Neural cell (in vitro differentiated cells): ENCODE measurements around the gene ASB1. TPM values are rescaled to one million over a fixed set of nuclear protein-coding genes. Genes with fewer than 3 reads are reported as not detected.

ENCODE experiments used
- H2AFZ ChIP-seq: fragments of 200-600, 300-800 bp; sonication (generic), shearing (Covaris generic); 2 replicates; pipeline ENCODE4 v1.6.0; 2014; ENCODE audit warnings: low read depth, mild to moderate bottlenecking, antibody characterized with exemption, low read length, moderate library complexity
- H3F3A ChIP-seq: fragments of 200-600 bp; shearing (Covaris generic); 2 replicates; pipeline ENCODE4 v1.6.1; 2016; ENCODE audit warnings: mild to moderate bottlenecking, moderate library complexity, mixed read lengths, antibody characterized with exemption, low read length; ENCODE audit not compliant: insufficient read depth, poor library complexity, severe bottlenecking
- H3K27ac ChIP-seq: fragments of 200-600, 300-800 bp; sonication (generic), shearing (Covaris generic); 2 replicates; pipeline ENCODE4 v1.5.1; 2014; ENCODE audit warnings: mild to moderate bottlenecking, low read length, moderate library complexity
- H3K27me3 ChIP-seq: fragments of 300-800, 200-600 bp; sonication (generic), shearing (Covaris generic); 2 replicates; pipeline ENCODE4 v1.6.0; 2014; ENCODE audit warnings: mild to moderate bottlenecking, low read depth, low read length, moderate library complexity; ENCODE audit not compliant: insufficient read depth
- H3K36me3 ChIP-seq: fragments of 300-800, 200-600 bp; sonication (generic), shearing (Covaris generic); 2 replicates; pipeline ENCODE4 v1.5.1; 2014; ENCODE audit warnings: mild to moderate bottlenecking, antibody characterized with exemption, low read length, moderate library complexity; ENCODE audit not compliant: insufficient read depth
- H3K4me2 ChIP-seq: fragments of 300-800, 200-600 bp; sonication (generic), shearing (Covaris generic); 2 replicates; pipeline ENCODE4 v1.6.0; 2014; ENCODE audit warnings: mild to moderate bottlenecking, low read length
- H3K4me3 ChIP-seq: fragments of 300-800, 200-600 bp; sonication (generic), shearing (Covaris generic); 2 replicates; pipeline ENCODE4 v1.5.1; 2014; ENCODE audit warnings: mild to moderate bottlenecking, low read length, moderate library complexity
- H3K79me2 ChIP-seq: fragments of 200-600 bp; shearing (Covaris generic); replicated peaks from 2 replicates; pipeline ENCODE4 v1.6.0; 2014; ENCODE audit warnings: mild to moderate bottlenecking, low read length, moderate library complexity; ENCODE audit not compliant: insufficient read depth
- H3K9ac ChIP-seq: fragments of 300-800, 200-600 bp; sonication (generic), shearing (Covaris generic); 2 replicates; pipeline ENCODE4 v1.6.1; 2016; ENCODE audit warnings: mild to moderate bottlenecking, low read length, mixed read lengths
- H3K9me2 ChIP-seq: fragments of 200-600 bp; shearing (Covaris generic); 2 replicates; pipeline ENCODE4 v1.6.1; 2016; ENCODE audit warnings: mild to moderate bottlenecking, low read length, mixed read lengths; ENCODE audit not compliant: insufficient read depth
- H3K9me3 ChIP-seq: fragments of 200-600, 300-800 bp; sonication (generic), shearing (Covaris generic); 2 replicates; pipeline ENCODE4 v1.6.1; 2016; ENCODE audit warnings: mild to moderate bottlenecking, mixed run types, low read length, moderate library complexity, mixed read lengths
- H4K20me1 ChIP-seq: fragments of 200-600 bp; shearing (Covaris generic); 2 replicates; pipeline ENCODE4 v1.6.1; 2016; ENCODE audit warnings: mild to moderate bottlenecking, mixed run types; ENCODE audit not compliant: insufficient read depth
- EP300 ChIP-seq: fragments of 450-650 bp; conservative IDR thresholded peaks from 2 replicates; pipeline ENCODE4 v1.6.1; 2014; ENCODE audit warnings: antibody characterized with exemption, mild to moderate bottlenecking, moderate library complexity; ENCODE audit not compliant: poor library complexity, severe bottlenecking
- EZH2 ChIP-seq: fragments of 200-600, 300-800 bp; shearing (Covaris generic), sonication (generic); IDR thresholded peaks from 2 replicates; pipeline ENCODE4 v1.6.1; 2014; ENCODE audit warnings: antibody characterized with exemption, low read length, borderline replicate concordance, mild to moderate bottlenecking; ENCODE audit not compliant: insufficient read depth, poor library complexity, severe bottlenecking
- MXI1 ChIP-seq: fragments of 450-650 bp; conservative IDR thresholded peaks from 2 replicates; pipeline ENCODE4 v1.6.1; 2014; ENCODE audit warnings: antibody characterized with exemption, mild to moderate bottlenecking; ENCODE audit not compliant: poor library complexity, severe bottlenecking
- POLR2AphosphoS5 ChIP-seq: IDR thresholded peaks from 2 replicates; pipeline ENCODE4 v1.6.1; 2012
- RAD21 ChIP-seq: fragments of 450-650 bp; conservative IDR thresholded peaks from 2 replicates; pipeline ENCODE4 v1.6.1; 2014; ENCODE audit warnings: antibody characterized with exemption, mild to moderate bottlenecking, moderate library complexity
- SMC3 ChIP-seq: fragments of 450-650 bp; conservative IDR thresholded peaks from 2 replicates; pipeline ENCODE4 v1.6.1; 2014; ENCODE audit warnings: antibody characterized with exemption, mild to moderate bottlenecking, moderate library complexity; ENCODE audit not compliant: poor library complexity
- TAF1 ChIP-seq: IDR thresholded peaks from 2 replicates; pipeline ENCODE4 v1.6.1; 2012; ENCODE audit warnings: low read depth
- polyA plus RNA-seq: library from polyadenylated mRNA; depleted of rRNA; stranded (reverse); fragments of >200 nt; gene quantifications from 2 replicates; pipeline ENCODE4 v1.2.3, GENCODE V29; 2014
- TF ChIP-seq, protein P1 (sequence below): IDR thresholded peaks from 2 replicates; pipeline ENCODE4 v1.6.1; 2012; ENCODE audit warnings: borderline replicate concordance
- TF ChIP-seq, protein P2 (sequence below): fragments of 450-650 bp; IDR thresholded peaks from 2 replicates; pipeline ENCODE4 v1.5.1; 2014; ENCODE audit warnings: antibody characterized with exemption, mild to moderate bottlenecking, moderate library complexity; ENCODE audit not compliant: poor library complexity, severe bottlenecking

Gene ASB1
- polyA plus RNA-seq, 1 donor from 2014 or later, result 13.7 TPM

GRCh38 chr2:238497610-238498005 lies 70.9 kb downstream of the ASB1 start:
- H3K27me3 ChIP-seq, result no peaks in the 10 kb centered on the region
- no peak for TF ChIP-seq POLR2AphosphoS5
- no peak for TF ChIP-seq TAF1
- no peak for TF ChIP-seq EP300
- TF ChIP-seq, protein P1, sequence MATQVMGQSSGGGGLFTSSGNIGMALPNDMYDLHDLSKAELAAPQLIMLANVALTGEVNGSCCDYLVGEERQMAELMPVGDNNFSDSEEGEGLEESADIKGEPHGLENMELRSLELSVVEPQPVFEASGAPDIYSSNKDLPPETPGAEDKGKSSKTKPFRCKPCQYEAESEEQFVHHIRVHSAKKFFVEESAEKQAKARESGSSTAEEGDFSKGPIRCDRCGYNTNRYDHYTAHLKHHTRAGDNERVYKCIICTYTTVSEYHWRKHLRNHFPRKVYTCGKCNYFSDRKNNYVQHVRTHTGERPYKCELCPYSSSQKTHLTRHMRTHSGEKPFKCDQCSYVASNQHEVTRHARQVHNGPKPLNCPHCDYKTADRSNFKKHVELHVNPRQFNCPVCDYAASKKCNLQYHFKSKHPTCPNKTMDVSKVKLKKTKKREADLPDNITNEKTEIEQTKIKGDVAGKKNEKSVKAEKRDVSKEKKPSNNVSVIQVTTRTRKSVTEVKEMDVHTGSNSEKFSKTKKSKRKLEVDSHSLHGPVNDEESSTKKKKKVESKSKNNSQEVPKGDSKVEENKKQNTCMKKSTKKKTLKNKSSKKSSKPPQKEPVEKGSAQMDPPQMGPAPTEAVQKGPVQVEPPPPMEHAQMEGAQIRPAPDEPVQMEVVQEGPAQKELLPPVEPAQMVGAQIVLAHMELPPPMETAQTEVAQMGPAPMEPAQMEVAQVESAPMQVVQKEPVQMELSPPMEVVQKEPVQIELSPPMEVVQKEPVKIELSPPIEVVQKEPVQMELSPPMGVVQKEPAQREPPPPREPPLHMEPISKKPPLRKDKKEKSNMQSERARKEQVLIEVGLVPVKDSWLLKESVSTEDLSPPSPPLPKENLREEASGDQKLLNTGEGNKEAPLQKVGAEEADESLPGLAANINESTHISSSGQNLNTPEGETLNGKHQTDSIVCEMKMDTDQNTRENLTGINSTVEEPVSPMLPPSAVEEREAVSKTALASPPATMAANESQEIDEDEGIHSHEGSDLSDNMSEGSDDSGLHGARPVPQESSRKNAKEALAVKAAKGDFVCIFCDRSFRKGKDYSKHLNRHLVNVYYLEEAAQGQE, result no peak
- TF ChIP-seq EZH2, result no peak
- no peak for TF ChIP-seq RAD21
- TF ChIP-seq, protein P2, sequence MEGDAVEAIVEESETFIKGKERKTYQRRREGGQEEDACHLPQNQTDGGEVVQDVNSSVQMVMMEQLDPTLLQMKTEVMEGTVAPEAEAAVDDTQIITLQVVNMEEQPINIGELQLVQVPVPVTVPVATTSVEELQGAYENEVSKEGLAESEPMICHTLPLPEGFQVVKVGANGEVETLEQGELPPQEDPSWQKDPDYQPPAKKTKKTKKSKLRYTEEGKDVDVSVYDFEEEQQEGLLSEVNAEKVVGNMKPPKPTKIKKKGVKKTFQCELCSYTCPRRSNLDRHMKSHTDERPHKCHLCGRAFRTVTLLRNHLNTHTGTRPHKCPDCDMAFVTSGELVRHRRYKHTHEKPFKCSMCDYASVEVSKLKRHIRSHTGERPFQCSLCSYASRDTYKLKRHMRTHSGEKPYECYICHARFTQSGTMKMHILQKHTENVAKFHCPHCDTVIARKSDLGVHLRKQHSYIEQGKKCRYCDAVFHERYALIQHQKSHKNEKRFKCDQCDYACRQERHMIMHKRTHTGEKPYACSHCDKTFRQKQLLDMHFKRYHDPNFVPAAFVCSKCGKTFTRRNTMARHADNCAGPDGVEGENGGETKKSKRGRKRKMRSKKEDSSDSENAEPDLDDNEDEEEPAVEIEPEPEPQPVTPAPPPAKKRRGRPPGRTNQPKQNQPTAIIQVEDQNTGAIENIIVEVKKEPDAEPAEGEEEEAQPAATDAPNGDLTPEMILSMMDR, result no peak
- no peak for TF ChIP-seq MXI1
- no peak for TF ChIP-seq SMC3
- no peak overlapping the region for H3K9ac ChIP-seq
- H3F3A ChIP-seq, result no peaks in the 10 kb centered on the region
- H3K79me2 ChIP-seq, result no peaks in the 10 kb centered on the region
- no peaks in the 10 kb centered on the region for H3K9me2 ChIP-seq
- H3K27ac ChIP-seq, result no peak overlapping the region
- H3K4me3 ChIP-seq, result no peak overlapping the region
- H3K36me3 ChIP-seq, result no peaks in the 10 kb centered on the region
- no peaks in the 10 kb centered on the region for H3K9me3 ChIP-seq
- H3K4me2 ChIP-seq, result no peak overlapping the region
- H4K20me1 ChIP-seq, result no peaks in the 10 kb centered on the region
- no peak overlapping the region for H2AFZ ChIP-seq

DNA sequence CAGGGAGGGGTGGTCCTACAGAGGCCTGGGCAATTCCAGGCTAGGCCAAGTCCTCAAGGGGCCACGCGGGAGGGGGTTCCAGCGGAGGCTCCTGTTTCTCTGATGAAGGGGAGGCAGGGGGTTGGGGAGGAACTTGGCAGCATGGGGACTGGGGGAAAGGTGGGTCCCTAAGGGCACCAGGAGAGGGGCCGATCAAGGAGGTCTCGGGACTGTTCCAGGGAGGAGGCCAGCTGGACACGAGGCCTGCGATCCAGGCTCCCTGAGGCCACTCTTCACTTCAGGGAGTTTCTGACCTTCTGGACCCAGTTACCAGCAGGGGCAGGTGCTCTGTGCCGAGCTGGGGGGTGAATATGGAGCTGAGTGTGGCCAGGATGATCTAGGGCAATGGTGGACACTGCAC lies 71.5 kb downstream of the ASB1 start:
- H3K27me3 ChIP-seq, result no peaks in the 10 kb centered on the region
- H3K4me2 ChIP-seq, result no peak overlapping the region
- no peaks in the 10 kb centered on the region for H3K9me3 ChIP-seq
- no peak overlapping the region for H3K4me3 ChIP-seq
- no peaks in the 10 kb centered on the region for H3K79me2 ChIP-seq
- no peaks in the 10 kb centered on the region for H3F3A ChIP-seq
- H3K27ac ChIP-seq, result no peak overlapping the region
- TF ChIP-seq EZH2 (no peak), MXI1 (no peak), TAF1 (no peak), EP300 (no peak), POLR2AphosphoS5 (no peak), SMC3 (no peak)
- TF ChIP-seq, protein P2, result no peak
- TF ChIP-seq, protein P1, result no peak
- no peaks in the 10 kb centered on the region for H3K36me3 ChIP-seq
- no peak overlapping the region for H2AFZ ChIP-seq
- no peaks in the 10 kb centered on the region for H4K20me1 ChIP-seq
- H3K9ac ChIP-seq, result no peak overlapping the region
- no peaks in the 10 kb centered on the region for H3K9me2 ChIP-seq
